Skeletal muscle satellite cell (primary cell): Measurements from ENCODE around the gene ING3.

ENCODE experiments used
- H3K27me3 ChIP-seq: 2 replicates; pipeline ENCODE4 v1.7.0; 2013; ENCODE audit warnings: low read length; ENCODE audit not compliant: control insufficient read depth, insufficient read depth
- H3K36me3 ChIP-seq: 2 replicates; pipeline ENCODE4 v1.7.0; 2013; ENCODE audit warnings: mild to moderate bottlenecking, control low read depth, low read length; ENCODE audit not compliant: insufficient read depth
- H3K4me1 ChIP-seq: 2 replicates; pipeline ENCODE4 v1.7.0; 2013; ENCODE audit warnings: low read length; ENCODE audit not compliant: control insufficient read depth, insufficient read depth
- H3K4me2 ChIP-seq: 2 replicates; pipeline ENCODE4 v1.7.0; 2013; ENCODE audit warnings: mild to moderate bottlenecking, low read length
- H3K4me3 ChIP-seq: 2 replicates; pipeline ENCODE4 v1.7.0; 2013; ENCODE audit warnings: low read length
- H3K9ac ChIP-seq: 2 replicates; pipeline ENCODE4 v1.7.0; 2013; ENCODE audit warnings: mild to moderate bottlenecking, low read depth, low read length, moderate library complexity
- H3K9me3 ChIP-seq: replicated peaks from 2 replicates; pipeline ENCODE4 v1.7.0; 2013; ENCODE audit warnings: mild to moderate bottlenecking, control low read depth, low read length

The ING3 gene

DNA sequence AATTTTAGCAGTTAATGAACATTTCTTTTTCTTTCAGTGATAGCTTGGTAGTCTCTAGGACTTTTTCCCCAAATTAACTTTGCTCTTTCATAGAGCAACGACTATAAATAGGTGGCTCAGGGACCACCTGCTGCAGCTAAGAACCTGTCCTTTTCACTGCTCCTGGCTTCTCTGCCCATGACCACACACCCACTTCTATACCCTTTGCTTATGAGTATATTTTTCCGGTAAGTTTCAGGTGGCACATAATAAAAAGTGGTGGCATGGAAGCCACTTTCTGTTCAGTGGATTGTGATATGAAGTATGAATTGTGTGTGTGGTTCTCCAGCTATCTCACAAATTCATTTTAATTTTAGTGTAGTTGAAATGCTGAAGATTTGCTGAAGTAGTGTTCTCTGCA is 1.2 kb downstream of the ING3 start:
- H3K4me1 ChIP-seq: peaks cover 9% of the 10 kb centered on the region
- no peaks in the 10 kb centered on the region for H3K27me3 ChIP-seq
- H3K4me3 ChIP-seq: peak overlapping the region; percentile 92
- H3K36me3 ChIP-seq: peaks cover 27% of the 10 kb centered on the region
- H3K4me2 ChIP-seq: peak overlapping the region; percentile 96
- peak overlapping the region; percentile 99 for H3K9ac ChIP-seq
- no peaks in the 10 kb centered on the region for H3K9me3 ChIP-seq

DNA sequence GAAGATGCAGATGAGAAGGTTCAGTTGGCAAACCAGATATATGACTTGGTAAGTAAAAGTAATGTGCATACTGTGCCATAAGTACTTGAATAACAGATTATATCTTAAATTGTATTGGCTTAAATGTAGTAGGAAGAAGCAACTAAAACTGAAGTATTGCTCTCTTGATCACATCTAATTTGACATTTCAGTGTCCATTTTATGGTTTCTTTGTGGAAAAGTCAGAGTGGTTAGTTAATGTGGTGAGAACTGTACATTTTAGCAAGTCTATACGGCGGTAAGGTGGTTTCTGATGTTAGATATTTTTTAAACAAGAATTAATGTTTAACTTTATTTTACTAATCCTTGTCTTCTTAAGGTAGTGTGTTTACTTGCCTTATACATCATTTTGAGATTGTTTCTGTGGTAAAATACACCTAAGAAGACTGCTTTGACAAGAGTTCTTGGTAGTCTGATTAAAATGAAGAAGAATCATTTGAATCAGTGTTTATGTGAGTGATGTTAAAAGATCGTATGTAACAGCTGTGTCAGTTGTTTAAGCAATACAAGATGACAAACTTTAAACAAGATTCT is 5.1 kb downstream of the ING3 start:
- Histone ChIP-seq H3K9ac (no peak overlapping the region), H3K4me3 (no peak overlapping the region), H3K4me1 (peaks cover 4% of the 10 kb centered on the region), H3K36me3 (peaks cover 27% of the 10 kb centered on the region), H3K27me3 (no peaks in the 10 kb centered on the region), H3K9me3 (no peaks in the 10 kb centered on the region), H3K4me2 (no peak overlapping the region)

- peaks cover 22% of the 10 kb centered on the region for H3K36me3 ChIP-seq
- H3K27me3 ChIP-seq: no peaks in the 10 kb centered on the region
- H3K9ac ChIP-seq: no peak overlapping the region
- H3K9me3 ChIP-seq: no peaks in the 10 kb centered on the region
- H3K4me2 ChIP-seq: no peak overlapping the region
- H3K4me3 ChIP-seq: no peak overlapping the region
- H3K4me1 ChIP-seq: no peaks in the 10 kb centered on the region
Observed at GRCh38 chr7:120959929-120960484, 9.4 kb downstream of the ING3 start.

- no peaks in the 10 kb centered on the region for H3K9me3 ChIP-seq
- no peak overlapping the region for H3K9ac ChIP-seq
- H3K27me3 ChIP-seq: no peaks in the 10 kb centered on the region
- H3K4me3 ChIP-seq: no peak overlapping the region
- H3K4me2 ChIP-seq: no peak overlapping the region
- H3K4me1 ChIP-seq: no peaks in the 10 kb centered on the region
- H3K36me3 ChIP-seq: peaks cover 20% of the 10 kb centered on the region
Observed at GRCh38 chr7:120960714-120961113, 10.1 kb downstream of the ING3 start.

GRCh38 chr7:120961638-120962173 is 11.1 kb downstream of the ING3 start:
- H3K4me3 ChIP-seq: no peak overlapping the region
- no peaks in the 10 kb centered on the region for H3K27me3 ChIP-seq
- H3K4me1 ChIP-seq: no peaks in the 10 kb centered on the region
- no peaks in the 10 kb centered on the region for H3K9me3 ChIP-seq
- H3K9ac ChIP-seq: no peak overlapping the region
- H3K36me3 ChIP-seq: peaks cover 18% of the 10 kb centered on the region
- H3K4me2 ChIP-seq: no peak overlapping the region

DNA sequence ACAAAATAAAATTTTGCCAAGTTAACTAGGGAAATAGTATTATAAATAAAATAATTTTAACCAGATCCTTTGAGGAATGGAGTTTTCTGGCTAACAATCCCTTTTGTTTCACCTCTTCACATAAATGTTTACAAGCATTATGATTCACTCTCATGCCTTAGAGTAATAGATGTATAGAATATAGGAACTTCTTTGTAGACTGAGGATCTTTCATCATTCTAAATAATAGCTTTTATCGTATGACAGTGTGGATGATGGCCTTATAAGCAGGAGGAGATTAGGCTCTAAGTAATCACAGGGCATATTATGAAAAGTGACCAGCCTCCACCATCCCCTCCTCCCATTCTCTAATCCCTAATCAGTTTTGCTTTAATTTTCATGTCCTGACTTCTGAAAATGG is 13.5 kb downstream of the ING3 start:
- Histone ChIP-seq H3K4me2 (no peak overlapping the region), H3K36me3 (peaks cover 36% of the 10 kb centered on the region), H3K9me3 (no peaks in the 10 kb centered on the region), H3K4me3 (no peak overlapping the region), H3K9ac (no peak overlapping the region), H3K27me3 (no peaks in the 10 kb centered on the region), H3K4me1 (no peaks in the 10 kb centered on the region)

- Histone ChIP-seq H3K4me2 (no peak overlapping the region), H3K4me3 (no peak overlapping the region), H3K9me3 (no peaks in the 10 kb centered on the region), H3K27me3 (no peaks in the 10 kb centered on the region), H3K36me3 (peaks cover 58% of the 10 kb centered on the region), H3K9ac (no peak overlapping the region), H3K4me1 (no peaks in the 10 kb centered on the region)
Observed at GRCh38 chr7:120966961-120967360, 16.4 kb downstream of the ING3 start.

DNA sequence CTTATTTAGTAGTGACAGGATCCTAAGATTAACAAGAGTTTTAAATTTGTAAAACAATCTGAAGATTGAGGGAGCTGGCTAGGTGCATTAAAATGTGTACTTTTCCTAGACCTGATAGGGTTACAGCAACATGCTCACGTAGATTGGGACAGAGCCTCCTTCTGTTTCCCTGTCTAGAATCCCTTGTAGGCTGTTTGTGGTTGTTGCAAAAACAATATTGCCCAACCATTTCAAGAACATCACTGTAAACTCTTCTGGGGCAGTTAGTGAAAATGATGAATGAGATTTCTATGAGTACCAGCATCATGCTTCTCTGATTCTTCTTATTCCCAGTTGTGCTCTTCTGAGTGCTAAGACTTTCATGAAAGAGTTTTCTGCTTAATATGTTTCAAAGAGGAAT is 23.3 kb downstream of the ING3 start:
- Histone ChIP-seq H3K36me3 (peaks cover 43% of the 10 kb centered on the region), H3K4me2 (no peak overlapping the region), H3K4me3 (no peak overlapping the region), H3K9ac (no peak overlapping the region), H3K9me3 (no peaks in the 10 kb centered on the region), H3K27me3 (no peaks in the 10 kb centered on the region), H3K4me1 (no peaks in the 10 kb centered on the region)

GRCh38 chr7:120979765-120980499 is 29.4 kb downstream of the ING3 start:
- no peaks in the 10 kb centered on the region for H3K9me3 ChIP-seq
- H3K4me2 ChIP-seq: no peak overlapping the region
- H3K9ac ChIP-seq: no peak overlapping the region
- no peak overlapping the region for H3K4me3 ChIP-seq
- peaks cover 1% of the 10 kb centered on the region for H3K36me3 ChIP-seq
- H3K27me3 ChIP-seq: no peaks in the 10 kb centered on the region
- H3K4me1 ChIP-seq: peaks cover 20% of the 10 kb centered on the region

GRCh38 chr7:120981117-120981516 is 30.5 kb downstream of the ING3 start:
- no peaks in the 10 kb centered on the region for H3K9me3 ChIP-seq

GRCh38 chr7:120981888-120982615 is 31.5 kb downstream of the ING3 start:
- no peaks in the 10 kb centered on the region for H3K9me3 ChIP-seq
- no peaks in the 10 kb centered on the region for H3K36me3 ChIP-seq
- no peaks in the 10 kb centered on the region for H3K27me3 ChIP-seq
- H3K4me3 ChIP-seq: no peak overlapping the region
- peaks cover 20% of the 10 kb centered on the region for H3K4me1 ChIP-seq
- H3K4me2 ChIP-seq: peak overlapping the region; percentile 20
- H3K9ac ChIP-seq: no peak overlapping the region

More at GRCh38 chr7:120981117-120981516, 30.5 kb downstream of the ING3 start:
- peaks cover 20% of the 10 kb centered on the region for H3K4me1 ChIP-seq
- H3K4me3 ChIP-seq: no peak overlapping the region
- no peaks in the 10 kb centered on the region for H3K36me3 ChIP-seq
- H3K4me2 ChIP-seq: no peak overlapping the region
- H3K27me3 ChIP-seq: no peaks in the 10 kb centered on the region
- H3K9ac ChIP-seq: no peak overlapping the region
